H1 (cell line): Measurements from ENCODE around the gene CDK15. TPM values are rescaled to one million over a fixed set of nuclear protein-coding genes. Genes with fewer than 3 reads are reported as not detected.

Experiments
- YY1 ChIP-seq: IDR thresholded peaks from 2 replicates; pipeline ENCODE4 v1.6.1; 2011; ENCODE audit warnings: low read depth, mild to moderate bottlenecking, low read length
- polyA plus RNA-seq, 7 experiments: library from polyadenylated mRNA; depleted of rRNA in 3 of 7; stranded (reverse) in 5 of 7; unstranded in 2 of 7; fragments of >200 nt in 5 of 7; fragments of 200-250 nt in 2 of 7; gene quantifications; 1 replicate in 5 of 7; 2 replicates in 1 of 7; 4 replicates in 1 of 7; pipeline versions ENCODE4 v1.2.1 to v1.2.3, GENCODE V29; 2011 to 2013; ENCODE audit warnings: missing spikeins in 2 of 7, mixed read lengths in 2 of 7
- total RNA-seq: library from RNA; stranded (reverse); fragmentation: NEBNext Ultra II Directional; extraction: Animal tissue kit (Norgen Biotek cat#: 25700); gene quantifications from 2 replicates; pipeline ENCODE4 v1.2.1, GENCODE V29; 2021

CDK15 gene
- total and polyA plus RNA-seq, 2 of the 8 experiments (the other 6 are each of a cell fraction or from before 2014, with no cell fraction given) = 0.03 TPM; not detected in 1

DNA sequence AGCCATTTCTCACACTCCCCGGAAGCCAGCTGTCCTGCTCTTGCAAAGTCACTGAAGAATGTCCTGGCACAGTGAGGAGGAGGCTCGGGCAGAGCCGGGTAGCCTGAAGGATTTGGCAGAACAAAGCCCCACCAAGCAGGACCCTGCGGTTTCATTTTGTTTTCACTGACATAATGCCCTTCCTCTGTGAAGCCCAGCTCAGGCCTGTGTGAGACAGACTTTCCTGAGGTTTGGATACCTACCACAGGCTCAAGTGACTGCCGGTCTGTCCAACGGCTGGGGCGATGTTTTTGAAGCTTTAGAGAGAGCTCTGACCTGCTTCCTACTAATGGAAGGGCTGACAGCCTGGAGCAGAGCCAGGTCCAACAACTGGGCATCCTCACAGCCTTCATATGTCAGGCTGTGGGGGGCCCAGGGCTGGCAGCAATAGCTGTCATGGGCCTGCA, 127.5 kb downstream of the CDK15 start (continued):
- TF ChIP-seq YY1 = 0 out of 2 replicates have a peak, but pooled peaks have one; percentile 46
